LNCaP clone FGC (cell line): Measurements from ENCODE around the gene DCAF4.
"Not testable (repeated sequence)": the region's sequence is repeated elsewhere in the genome, so short reads cannot be mapped to it uniquely, and the experiment has no call there.

ENCODE experiments used
- DNase-seq: peaks from one replicate; pipeline ENCODE4 v3.0.0-alpha.2; 2011; ENCODE audit warnings: low read depth
- H3K4me3 ChIP-seq: 2 replicates; pipeline ENCODE4 v1.5.1; 2011; ENCODE audit warnings: mild to moderate bottlenecking, low read depth, low read length, control low read depth
- TF ChIP-seq, protein P1 (sequence below): IDR thresholded peaks from 2 replicates; pipeline ENCODE4 v1.5.1; 2012; ENCODE audit warnings: mild to moderate bottlenecking; ENCODE audit not compliant: control insufficient read depth, insufficient read depth; ENCODE audit errors: extremely low read depth

DCAF4 gene

GRCh38 chr14:72943876-72944430 is 17.7 kb downstream of the DCAF4 start:
- TF ChIP-seq, protein P1, sequence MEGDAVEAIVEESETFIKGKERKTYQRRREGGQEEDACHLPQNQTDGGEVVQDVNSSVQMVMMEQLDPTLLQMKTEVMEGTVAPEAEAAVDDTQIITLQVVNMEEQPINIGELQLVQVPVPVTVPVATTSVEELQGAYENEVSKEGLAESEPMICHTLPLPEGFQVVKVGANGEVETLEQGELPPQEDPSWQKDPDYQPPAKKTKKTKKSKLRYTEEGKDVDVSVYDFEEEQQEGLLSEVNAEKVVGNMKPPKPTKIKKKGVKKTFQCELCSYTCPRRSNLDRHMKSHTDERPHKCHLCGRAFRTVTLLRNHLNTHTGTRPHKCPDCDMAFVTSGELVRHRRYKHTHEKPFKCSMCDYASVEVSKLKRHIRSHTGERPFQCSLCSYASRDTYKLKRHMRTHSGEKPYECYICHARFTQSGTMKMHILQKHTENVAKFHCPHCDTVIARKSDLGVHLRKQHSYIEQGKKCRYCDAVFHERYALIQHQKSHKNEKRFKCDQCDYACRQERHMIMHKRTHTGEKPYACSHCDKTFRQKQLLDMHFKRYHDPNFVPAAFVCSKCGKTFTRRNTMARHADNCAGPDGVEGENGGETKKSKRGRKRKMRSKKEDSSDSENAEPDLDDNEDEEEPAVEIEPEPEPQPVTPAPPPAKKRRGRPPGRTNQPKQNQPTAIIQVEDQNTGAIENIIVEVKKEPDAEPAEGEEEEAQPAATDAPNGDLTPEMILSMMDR, result no peak
- DNase-seq, result no peak
- H3K4me3 ChIP-seq, result no peak overlapping the region

GRCh38 chr14:72945356-72946027 is 19.2 kb downstream of the DCAF4 start:
- DNase-seq, result no peak
- TF ChIP-seq, protein P1, result no peak
- H3K4me3 ChIP-seq, result no peak overlapping the region

DNA sequence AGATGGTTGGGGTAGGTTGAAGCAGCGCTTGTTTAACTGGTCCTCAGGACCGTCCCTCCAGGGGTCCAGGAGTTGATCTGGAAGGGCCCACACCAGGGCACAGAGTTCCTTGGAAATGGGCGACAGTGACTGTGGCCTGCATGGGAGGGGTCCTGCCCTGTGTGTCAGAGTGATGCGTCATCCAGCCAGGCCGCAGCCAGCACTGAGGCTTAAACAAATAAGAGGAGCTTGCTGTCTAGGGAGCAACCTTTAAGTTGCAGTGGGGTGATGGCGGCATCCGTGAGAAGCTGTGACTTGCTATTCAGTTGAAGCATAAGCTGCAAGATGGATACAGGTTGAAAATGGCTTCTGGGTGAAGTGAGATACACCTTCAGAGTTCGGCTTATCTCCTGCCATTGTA is 20.2 kb downstream of the DCAF4 start:
- no peak for DNase-seq
- TF ChIP-seq, protein P1, result no peak
- no peak overlapping the region for H3K4me3 ChIP-seq

DNA sequence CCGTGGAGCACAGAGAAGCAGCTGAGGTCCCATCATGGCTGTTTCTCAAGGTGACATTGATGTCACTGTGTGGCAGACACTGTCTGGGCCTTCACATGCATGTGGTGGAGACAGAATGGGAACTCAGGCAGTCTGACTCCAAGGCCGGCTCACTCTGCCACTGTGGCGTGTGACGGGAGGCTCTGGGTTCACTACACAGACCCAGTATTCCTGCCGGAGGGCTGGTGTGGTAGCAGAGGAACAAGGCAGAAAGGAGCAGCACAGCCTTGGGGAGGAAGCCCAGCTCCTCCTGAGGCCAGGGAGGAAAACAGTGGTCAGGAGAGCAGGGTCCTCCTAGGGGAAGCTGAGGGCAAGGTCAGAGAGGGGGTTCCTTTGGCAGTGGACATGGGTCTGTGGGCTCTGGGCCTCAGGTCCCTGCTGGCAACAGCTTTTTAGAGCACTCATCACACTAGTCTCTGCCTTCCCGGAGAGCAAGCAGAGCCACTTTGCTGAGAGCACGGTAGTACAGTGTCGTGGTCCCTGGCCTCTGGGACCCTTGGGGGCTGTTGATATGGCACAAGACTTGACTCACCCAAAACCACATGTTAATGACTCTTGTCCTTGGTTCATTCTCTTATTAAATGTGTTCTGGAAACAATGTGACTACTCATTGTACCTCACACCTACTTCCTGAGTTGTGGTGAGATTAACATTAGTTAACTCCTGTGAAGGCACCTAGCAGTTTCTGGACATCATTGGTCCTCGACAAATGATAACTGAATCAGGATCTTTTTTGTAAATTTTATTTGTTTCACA is 21.3 kb downstream of the DCAF4 start:
- DNase-seq, result no peak
- TF ChIP-seq, protein P1, result no peak
- H3K4me3 ChIP-seq, result no peak overlapping the region

DNA sequence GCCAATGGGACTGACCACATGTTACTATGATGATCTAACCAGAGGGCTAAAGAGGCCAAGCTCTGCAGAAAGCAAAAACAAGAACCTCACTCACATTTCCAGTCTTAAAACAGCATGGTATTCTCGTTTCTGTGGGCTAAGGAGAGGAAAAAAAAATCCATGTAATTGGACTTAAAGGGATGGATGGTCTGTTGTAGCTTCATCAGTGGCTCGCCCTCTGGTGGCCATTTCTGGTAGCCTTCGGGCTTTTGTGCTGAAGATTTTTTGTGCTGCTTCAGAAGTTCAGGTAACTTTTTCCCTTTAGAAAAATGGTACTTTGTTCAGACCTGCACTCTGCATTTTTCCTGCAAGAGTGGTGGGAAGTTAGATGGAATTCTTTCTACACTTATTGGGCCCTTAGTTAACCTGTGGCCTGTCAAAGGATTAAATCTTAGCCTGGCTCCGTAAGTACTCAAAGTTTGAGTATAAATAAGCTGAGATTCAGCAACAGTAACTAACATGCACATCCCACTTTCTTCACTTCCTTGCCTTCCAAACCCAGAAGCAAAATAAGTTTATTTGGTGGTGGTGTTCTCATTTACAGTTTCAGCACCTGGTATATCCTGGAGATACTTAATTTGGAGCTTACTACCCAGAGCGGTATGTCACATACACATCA is 22.3 kb downstream of the DCAF4 start:
- H3K4me3 ChIP-seq, result no peak overlapping the region
- no peak for DNase-seq
- TF ChIP-seq, protein P1, result peak; percentile 82

DNA sequence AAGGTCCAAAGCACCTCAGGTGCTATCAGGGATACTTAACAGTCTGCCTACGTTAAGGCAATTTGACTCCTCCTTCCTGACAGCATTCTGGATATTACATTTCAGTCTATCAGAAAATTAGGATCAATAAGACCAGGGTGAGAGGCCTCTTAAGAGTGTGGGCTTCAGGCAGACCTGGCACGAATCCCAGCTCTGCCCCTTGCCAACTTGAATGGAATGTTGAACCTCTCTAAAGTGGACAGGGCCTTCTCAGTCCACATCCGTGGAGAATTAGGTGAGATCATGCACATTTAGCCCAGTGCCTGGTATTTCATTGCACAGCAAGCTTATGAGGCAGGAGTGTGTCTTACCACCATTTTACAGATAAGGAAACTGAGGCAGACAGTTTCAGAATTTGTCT is 25.9 kb downstream of the DCAF4 start:
- DNase-seq, result no peak
- no peak overlapping the region for H3K4me3 ChIP-seq
- TF ChIP-seq, protein P1, result no peak

DNA sequence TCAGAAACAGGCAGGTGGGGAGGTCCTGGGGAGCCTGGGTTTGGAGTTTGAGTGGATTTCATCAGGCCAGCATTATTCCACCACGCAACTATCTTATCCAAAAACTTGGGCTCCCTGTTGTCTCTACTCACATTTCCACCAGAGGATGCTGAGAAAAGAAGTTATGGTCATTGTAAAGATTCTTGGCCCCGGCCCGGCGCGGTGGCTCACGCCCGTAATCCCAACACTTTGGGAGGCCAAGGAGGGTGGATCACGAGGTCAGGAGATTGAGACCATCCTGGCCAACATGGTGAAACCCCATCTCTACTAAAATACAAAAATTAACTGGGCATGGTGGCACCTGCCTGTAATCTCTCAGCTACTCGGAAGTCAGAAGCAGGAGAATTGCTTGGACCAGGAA is 30.5 kb downstream of the DCAF4 start:
- not testable (repeated sequence) for H3K4me3 ChIP-seq, DNase-seq
